ENCODE measurements around the gene HSP90AA1. TPM values are rescaled to one million over a fixed set of nuclear protein-coding genes. Genes with fewer than 3 reads are reported as not detected.
"Not testable (repeated sequence)": the region's sequence is repeated elsewhere in the genome, so short reads cannot be mapped to it uniquely, and the experiment has no call there.

Gene HSP90AA1
- total and polyA plus RNA-seq, 2 donors (not counting 1 experiment from before 2014, with no cell fraction given), result 190 to 222 TPM

- Mint-ChIP-seq H3K27me3 (no peaks in the 10 kb centered on the region), H3K9me3 (ENCODE audit: insufficient read depth) (no peaks in the 10 kb centered on the region), H3K4me1 (peaks cover 17% of the 10 kb centered on the region), H3K27ac (peak overlapping the region; percentile 21), H3K4me3 (no peak overlapping the region)
- Histone ChIP-seq H3K27ac (ENCODE audit: low read length in 2 of 2) (no peak overlapping the region), H3K4me3 (ENCODE audit: control extremely low read depth in 1 of 5, extremely low read depth in 1 of 5, insufficient read depth in 1 of 5, low read depth in 2 of 5, low read length in 4 of 5) (no peak overlapping the region), H3K4me1 (ENCODE audit: control insufficient read depth in 2 of 2, insufficient read depth in 2 of 2, low read length in 2 of 2) (no peaks in the 10 kb centered on the region), H3K9ac (ENCODE audit: low read length) (no peak overlapping the region), H2AFZ (ENCODE audit: insufficient read depth, low read depth, low read length, poor library complexity, severe bottlenecking) (no peak overlapping the region), H3K36me3 (replicated peaks in 1 of 2; ENCODE audit: control extremely low read depth in 1 of 2, control insufficient read depth in 1 of 2, extremely low read depth in 1 of 2, insufficient read depth in 2 of 2, low read length in 1 of 2) (peaks cover 3 to 52% of the 10 kb centered on the region in 2 experiments), H4K20me1 (ENCODE audit: control insufficient read depth, insufficient read depth, low read length, poor library complexity, severe bottlenecking) (peaks cover 16% of the 10 kb centered on the region), H3K9me3 (ENCODE audit: control extremely low read depth in 1 of 3, control insufficient read depth in 2 of 3, insufficient read depth in 1 of 3, low read length in 2 of 3) (no peaks in the 10 kb centered on the region), H3K79me2 (ENCODE audit: control insufficient read depth, insufficient read depth, low read length) (no peaks in the 10 kb centered on the region), H3K27me3 (replicated peaks in 1 of 4; ENCODE audit: control extremely low read depth in 1 of 4, control insufficient read depth in 3 of 4, insufficient read depth in 4 of 4, low read length in 3 of 4) (no peaks in the 10 kb centered on the region), H3K4me2 (replicated peaks; ENCODE audit: low read depth, low read length, poor library complexity, severe bottlenecking) (no peak overlapping the region)
- ATAC-seq (ENCODE audit: low read depth) (no peak), DNase-seq (no peak)
- WGBS (ENCODE audit: insufficient coverage), result 97% methylated on average over 6 of the region's 10 CpGs
- POLR2A ChIA-PET, result interaction anchor here (0.7 kb wide), 1 partner anchor 1032 kb away, joined by 3 read pairs; no protein-coding TSS in a partner anchor
- intact Hi-C loops (cut with micrococcal nuclease), result no loop called here
- TF ChIP-seq CTCF (IDR thresholded peaks at IDR 0.05) (no peak), EZH2 (IDR thresholded peaks at IDR 0.05; ENCODE audit: borderline replicate concordance, insufficient read depth, low read depth, low read length, poor library complexity, severe bottlenecking) (no peak)
- CTCF ChIA-PET, result no interaction called here
Observed at GRCh38 chr14:102078831-102079699, 7.8 kb downstream of the HSP90AA1 start.

- POLR2A ChIA-PET; intact Hi-C loops (cut with micrococcal nuclease); H3K27me3 ChIP-seq (replicated peaks in 1 of 4; ENCODE audit: control extremely low read depth in 1 of 4, control insufficient read depth in 3 of 4, insufficient read depth in 4 of 4, low read length in 3 of 4); H3K27ac ChIP-seq (ENCODE audit: low read length in 2 of 2); H3K4me1 ChIP-seq (ENCODE audit: control insufficient read depth in 2 of 2, insufficient read depth in 2 of 2, low read length in 2 of 2); H3K9me3 ChIP-seq (ENCODE audit: control extremely low read depth in 1 of 3, control insufficient read depth in 2 of 3, insufficient read depth in 1 of 3, low read length in 2 of 3); H3K4me3 ChIP-seq (ENCODE audit: control extremely low read depth in 1 of 5, extremely low read depth in 1 of 5, insufficient read depth in 1 of 5, low read depth in 2 of 5, low read length in 4 of 5); H3K27ac Mint-ChIP-seq; H3K9me3 Mint-ChIP-seq (ENCODE audit: insufficient read depth); H3K27me3 Mint-ChIP-seq; H3K4me3 Mint-ChIP-seq; H3K79me2 ChIP-seq (ENCODE audit: control insufficient read depth, insufficient read depth, low read length); DNase-seq; H3K9ac ChIP-seq (ENCODE audit: low read length); H3K4me2 ChIP-seq (replicated peaks; ENCODE audit: low read depth, low read length, poor library complexity, severe bottlenecking); H2AFZ ChIP-seq (ENCODE audit: insufficient read depth, low read depth, low read length, poor library complexity, severe bottlenecking); ATAC-seq (ENCODE audit: low read depth); CTCF ChIA-PET: not testable (repeated sequence)
- peaks cover 13% of the 10 kb centered on the region for H3K4me1 Mint-ChIP-seq
- H3K36me3 ChIP-seq (replicated peaks in 1 of 2; ENCODE audit: control extremely low read depth in 1 of 2, control insufficient read depth in 1 of 2, extremely low read depth in 1 of 2, insufficient read depth in 2 of 2, low read length in 1 of 2), result peaks cover 2 to 45% of the 10 kb centered on the region in 2 experiments
- whole genome bisulfite sequencing (ENCODE audit: insufficient coverage), result 96% methylated on average over 10 of the region's 11 CpGs
- H4K20me1 ChIP-seq (ENCODE audit: control insufficient read depth, insufficient read depth, low read length, poor library complexity, severe bottlenecking), result peaks cover 16% of the 10 kb centered on the region
Observed at GRCh38 chr14:102078361-102078791, 8.5 kb downstream of the HSP90AA1 start.

Measured in B cell (primary cell).